ENCODE measurements around the gene NRIP3. TPM values are rescaled to one million over a fixed set of nuclear protein-coding genes. Genes with fewer than 3 reads are reported as not detected.

NRIP3 gene
- total RNA-seq: 1 to 10 TPM in 1 of 4 donors, under 1 TPM in 3; 0.23 to 2.7 (median 0.89) TPM

- Histone ChIP-seq H3K36me3 (no peaks in the 10 kb centered on the region), H3K4me3 (peak within 1 kb of the TSS; percentile 50), H3K9me3 (no peaks in the 10 kb centered on the region), H3K27me3 (peaks cover 11% of the 10 kb centered on the region), H3K27ac (no peak within 1 kb of the TSS), H3K4me1 (peaks cover 23% of the 10 kb centered on the region)
- DNase-seq (ENCODE audit: low spot score in 2 of 2): peak; percentile 78 to 84
- peak in 1 of 2 donors; percentile 38 for TF ChIP-seq POLR2A (IDR thresholded peaks at IDR 0.05)
- no peak for TF ChIP-seq POLR2AphosphoS5 (IDR thresholded peaks at IDR 0.05)
- WGBS: under 1% methylated on average over 39 of the region's 83 CpGs
Measured at GRCh38 chr11:9003573-9004182, at the start of gene NRIP3. Gene NRIP3, minus strand, starts transcription at chr11:9004001. Its CDS starts 66 bp downstream, at chr11:9003935.

- peaks cover 5% of the 10 kb centered on the region for H3K4me1 ChIP-seq
- no peak overlapping the region for H3K4me3 ChIP-seq
- H3K27ac ChIP-seq: no peak overlapping the region
- DNase-seq (ENCODE audit: low spot score in 2 of 2): no peak
- WGBS: 92% methylated on average over 3 of the region's 3 CpGs
- no peaks in the 10 kb centered on the region for H3K36me3 ChIP-seq
- H3K27me3 ChIP-seq: no peaks in the 10 kb centered on the region
- no peak for TF ChIP-seq CTCF (IDR thresholded peaks at IDR 0.05)
- no peak for TF ChIP-seq POLR2AphosphoS5 (IDR thresholded peaks at IDR 0.05)
- TF ChIP-seq POLR2A (IDR thresholded peaks at IDR 0.05): no peak
- TF ChIP-seq EP300 (IDR thresholded peaks at IDR 0.05): no peak
- H3K9me3 ChIP-seq: no peaks in the 10 kb centered on the region
Measured at GRCh38 chr11:9052316-9052715, 48.5 kb upstream of the NRIP3 start.

GRCh38 chr11:9049959-9050358, 46.2 kb upstream of the NRIP3 start:
- no peak overlapping the region for H3K4me3 ChIP-seq
- no peak for TF ChIP-seq POLR2AphosphoS5 (IDR thresholded peaks at IDR 0.05)
- TF ChIP-seq EP300 (IDR thresholded peaks at IDR 0.05): no peak
- TF ChIP-seq CTCF (IDR thresholded peaks at IDR 0.05): no peak
- no peak for TF ChIP-seq POLR2A (IDR thresholded peaks at IDR 0.05)
- DNase-seq (ENCODE audit: low spot score in 2 of 2): no peak
- H3K4me1 ChIP-seq: no peaks in the 10 kb centered on the region
- H3K9me3 ChIP-seq: no peaks in the 10 kb centered on the region
- WGBS: 95% methylated on average over 2 of the region's 2 CpGs
- no peaks in the 10 kb centered on the region for H3K27me3 ChIP-seq
- no peak overlapping the region for H3K27ac ChIP-seq
- no peaks in the 10 kb centered on the region for H3K36me3 ChIP-seq

- no peak overlapping the region for H3K4me3 ChIP-seq
- DNase-seq (ENCODE audit: low spot score in 2 of 2): no peak
- H3K9me3 ChIP-seq: no peaks in the 10 kb centered on the region
- H3K4me1 ChIP-seq: no peaks in the 10 kb centered on the region
- H3K36me3 ChIP-seq: no peaks in the 10 kb centered on the region
- TF ChIP-seq POLR2AphosphoS5 (IDR thresholded peaks at IDR 0.05) (no peak), CTCF (IDR thresholded peaks at IDR 0.05) (no peak), POLR2A (IDR thresholded peaks at IDR 0.05) (no peak), EP300 (IDR thresholded peaks at IDR 0.05) (no peak)
- H3K27ac ChIP-seq: no peak overlapping the region
- 62% methylated on average over 9 of the region's 9 CpGs for WGBS
- H3K27me3 ChIP-seq: no peaks in the 10 kb centered on the region
Measured at GRCh38 chr11:9047964-9048523, 44.2 kb upstream of the NRIP3 start.

- TF ChIP-seq EP300 (IDR thresholded peaks at IDR 0.05): no peak
- no peak for TF ChIP-seq CTCF (IDR thresholded peaks at IDR 0.05)
- no peak for TF ChIP-seq POLR2A (IDR thresholded peaks at IDR 0.05)
- no peak for TF ChIP-seq POLR2AphosphoS5 (IDR thresholded peaks at IDR 0.05)
- no peak for DNase-seq (ENCODE audit: low spot score in 2 of 2)
- no peaks in the 10 kb centered on the region for H3K4me1 ChIP-seq
- no peaks in the 10 kb centered on the region for H3K27me3 ChIP-seq
- WGBS: 82% methylated on average over 4 of the region's 4 CpGs
- H3K27ac ChIP-seq: no peak overlapping the region
- H3K36me3 ChIP-seq: no peaks in the 10 kb centered on the region
- no peaks in the 10 kb centered on the region for H3K9me3 ChIP-seq
- no peak overlapping the region for H3K4me3 ChIP-seq
Measured at GRCh38 chr11:9046481-9046880, 42.7 kb upstream of the NRIP3 start.
